GM19324 (cell line): Measurements from ENCODE around the gene ZIC3.

Source experiments
- ATAC-seq: cut with Tn5 transposase; IDR thresholded peaks from one replicate; pipeline ENCODE4 v1.9.1; 2021; ENCODE audit warnings: mild to moderate bottlenecking, moderate library complexity; ENCODE audit not compliant: unreplicated experiment, low FRiP score

Gene ZIC3

DNA sequence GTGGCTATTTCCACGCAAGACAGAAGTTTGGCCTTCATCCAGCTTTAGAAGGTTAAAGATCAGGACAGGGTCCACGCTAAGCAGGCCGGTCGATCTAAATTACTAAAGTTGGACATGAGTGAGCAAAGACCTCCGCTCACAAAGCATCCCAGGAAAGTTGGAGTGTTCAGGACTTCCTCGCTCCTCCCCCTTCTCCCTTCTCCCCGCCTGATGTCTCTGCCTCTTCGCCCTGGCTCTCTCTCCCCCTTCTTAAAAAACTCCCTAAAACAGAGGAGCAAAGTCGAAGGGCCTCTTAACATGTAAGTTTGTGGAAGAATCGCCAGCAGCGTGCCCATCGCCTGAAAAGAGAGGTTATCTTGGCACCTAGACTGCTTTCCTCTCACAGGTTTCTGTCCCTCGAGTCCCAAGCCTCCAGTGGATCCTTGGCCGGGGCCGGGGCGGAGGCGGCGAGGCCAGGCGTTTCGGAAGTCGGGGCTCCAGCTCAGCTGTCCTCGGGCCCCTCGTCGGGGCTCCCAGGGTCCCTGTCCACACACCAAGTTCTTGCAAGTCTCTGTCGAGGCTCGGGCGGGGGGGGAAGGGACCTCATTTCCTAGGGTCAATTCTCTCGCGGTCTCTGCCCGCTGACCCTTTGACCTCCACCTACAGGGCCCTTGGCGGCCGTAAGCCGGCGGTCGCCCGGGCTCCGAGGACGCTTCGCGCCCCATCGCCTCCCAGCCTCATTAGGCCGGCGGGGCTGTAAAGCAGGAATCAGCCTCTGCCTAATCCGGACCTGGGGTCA, 7.6 kb downstream of the ZIC3 start:
- no peak for ATAC-seq

DNA sequence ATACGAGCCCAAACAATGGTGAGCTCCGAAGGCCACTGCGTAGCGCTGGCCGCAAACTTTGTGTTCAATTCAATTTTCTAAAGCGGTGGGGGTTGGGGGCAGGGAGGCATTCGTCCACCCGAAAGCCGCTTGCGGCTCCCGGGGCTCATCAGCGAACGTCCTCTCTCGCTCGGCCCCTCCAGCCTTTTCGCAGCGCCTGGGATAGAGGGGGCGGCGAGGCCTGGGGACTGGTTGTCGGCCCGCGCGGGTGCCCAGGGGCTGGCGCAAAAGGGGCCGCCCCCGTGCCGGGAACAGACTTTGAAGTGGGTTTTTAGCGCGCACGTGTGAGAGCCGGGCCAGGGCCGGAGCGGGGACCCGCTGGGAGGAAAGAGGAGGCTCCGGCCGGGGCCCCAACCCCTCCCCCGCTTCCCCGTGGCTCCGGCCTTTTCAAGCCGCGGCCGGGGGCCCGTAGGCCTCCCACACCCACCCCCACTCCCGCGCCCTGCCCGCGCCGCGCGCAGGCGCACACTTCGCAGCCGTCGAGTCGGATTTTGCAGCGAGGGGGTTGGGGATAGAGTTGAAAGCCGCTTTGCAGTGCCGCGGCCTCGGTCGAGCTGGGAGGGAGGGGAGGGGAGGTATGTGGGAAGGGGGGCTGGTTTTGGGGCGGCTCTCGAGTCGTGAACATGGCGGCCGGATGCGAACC, 8.3 kb downstream of the ZIC3 start:
- ATAC-seq = no peak

DNA sequence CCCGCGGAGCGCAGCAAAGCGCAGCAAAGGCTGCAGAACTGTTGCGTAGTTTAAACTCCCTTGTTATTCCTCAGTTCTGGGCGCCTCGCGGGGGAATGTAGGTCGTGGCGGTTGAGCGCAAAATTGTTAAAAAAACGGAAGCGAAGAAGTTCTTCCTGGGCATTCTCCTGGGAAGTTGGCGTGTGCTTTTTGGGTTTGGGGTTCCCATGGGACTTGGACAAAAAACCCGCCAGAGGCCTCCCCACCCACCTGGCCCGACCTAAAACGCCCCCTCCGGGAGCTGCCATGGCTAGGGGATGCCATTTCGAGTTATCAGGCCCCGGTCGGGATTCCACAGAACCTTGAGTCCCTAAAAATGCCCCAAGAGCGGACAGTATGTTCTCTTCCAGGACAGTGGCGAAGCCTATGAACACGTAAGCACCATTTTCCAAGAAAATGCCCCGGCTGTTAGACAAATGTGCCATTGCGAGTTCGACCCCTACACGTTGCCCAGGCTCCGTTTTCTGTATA, 8.9 kb downstream of the ZIC3 start:
- ATAC-seq = no peak

DNA sequence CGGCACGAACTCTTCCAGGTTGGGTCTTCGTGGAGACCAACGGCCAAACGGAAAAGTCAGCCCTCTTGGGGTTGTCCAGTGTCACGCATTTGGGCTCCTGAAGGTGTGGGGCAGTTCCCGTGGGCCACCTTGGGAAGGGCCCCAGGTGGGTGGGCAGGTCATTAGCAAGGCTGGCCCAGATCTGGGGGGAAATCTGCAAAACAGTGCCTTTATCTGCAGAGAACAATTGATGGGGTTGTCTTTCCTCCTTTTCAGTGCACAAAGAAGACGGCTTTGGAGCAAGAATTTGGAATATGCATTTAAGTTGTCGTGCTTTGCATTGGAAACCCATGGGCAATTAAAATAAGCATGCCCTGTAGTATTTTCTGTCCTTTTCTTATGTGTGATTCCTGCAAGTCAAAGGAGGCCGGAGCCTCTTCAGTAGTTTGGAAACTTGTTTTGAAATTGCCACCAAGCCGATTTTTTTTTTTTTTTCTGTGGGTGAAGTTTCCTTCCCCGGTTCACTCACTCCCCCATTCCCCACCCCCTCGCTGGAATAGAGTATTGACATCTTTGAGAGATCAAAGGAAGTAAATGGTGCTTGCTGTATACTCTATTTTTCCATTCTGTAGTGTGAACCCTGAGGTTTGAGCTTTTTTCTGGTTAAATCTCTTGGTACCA, 9.8 kb downstream of the ZIC3 start:
- no peak for ATAC-seq

DNA sequence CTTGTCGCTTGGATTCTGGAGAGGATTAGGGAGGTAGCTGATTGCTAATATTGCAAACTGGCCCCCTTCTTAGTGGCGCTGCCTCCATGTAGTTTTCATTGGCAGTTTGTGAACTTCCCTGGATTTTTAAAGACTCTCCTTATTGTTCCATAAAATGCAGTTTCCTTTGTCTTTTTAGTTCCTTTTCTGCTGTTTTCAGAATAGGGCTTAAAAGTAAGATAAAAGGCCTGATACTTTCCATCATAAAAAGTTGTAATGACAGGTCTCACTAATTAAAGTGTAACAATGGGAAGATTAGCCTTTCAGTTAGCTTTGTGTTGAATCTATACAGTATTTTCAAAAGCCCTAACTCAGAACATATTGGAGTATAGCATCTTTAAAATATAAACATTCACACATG, 21.2 kb downstream of the ZIC3 start:
- no peak for ATAC-seq

DNA sequence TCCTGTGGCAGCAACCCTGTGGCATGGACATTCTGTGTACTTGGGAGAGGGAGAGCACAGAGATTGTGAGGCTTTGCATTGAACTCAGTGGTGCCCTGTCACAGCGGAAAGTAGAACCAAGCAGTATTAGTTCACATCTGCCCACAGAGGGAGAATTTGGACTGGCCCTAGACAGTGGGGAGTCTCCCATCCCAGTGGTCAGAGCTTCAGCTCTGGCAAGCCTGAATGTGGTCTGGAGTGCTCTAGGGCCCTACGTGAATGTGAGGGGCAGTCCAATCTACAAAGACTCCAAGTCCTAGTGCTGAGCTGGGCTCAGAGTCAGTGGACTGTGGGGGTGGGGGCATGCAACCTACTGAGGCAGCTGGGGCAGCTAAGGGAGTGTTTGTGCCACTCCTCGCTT, 34.8 kb downstream of the ZIC3 start:
- no peak for ATAC-seq
